Measurements from ENCODE around the gene LY9. TPM values are rescaled to one million over a fixed set of nuclear protein-coding genes. Genes with fewer than 3 reads are reported as not detected.

LY9 gene
- total RNA-seq, 4 donors from 2014 or later, result 0.33 to 2.1 (median 0.63) TPM

DNA sequence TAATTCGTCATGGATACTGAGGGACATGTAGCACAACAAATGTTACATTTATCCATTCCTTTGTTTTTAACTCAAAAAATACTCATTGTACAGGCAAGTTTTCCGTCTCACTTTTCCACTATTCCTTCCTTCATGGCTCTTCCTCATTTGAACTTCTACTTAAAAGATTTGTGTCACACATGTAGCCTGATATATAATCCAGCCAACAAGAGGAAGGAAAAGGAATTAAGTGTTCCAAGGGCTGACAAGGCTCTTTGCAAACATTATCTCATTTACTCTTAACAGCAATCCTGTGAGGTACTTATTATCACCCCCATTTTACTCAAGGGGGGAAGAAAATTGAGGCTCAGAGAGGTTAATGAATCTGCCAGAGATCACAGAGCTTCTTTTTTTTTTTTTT lies 43.8 kb downstream of the LY9 start:
- DNase-seq, result no peak
- intact Hi-C loops (cut with DNase I), result loop anchor here (10.0 kb wide), 1 partner anchor 255 kb away; the partner anchor contains the start of gene KLHDC9
- no peaks in the 10 kb centered on the region for H3K36me3 ChIP-seq
- TF ChIP-seq POLR2A (IDR thresholded peaks at IDR 0.05), result no peak
- TF ChIP-seq CTCF (IDR thresholded peaks at IDR 0.05), result no peak
- H3K4me3 ChIP-seq (replicated peaks in 1 of 3), result no peak overlapping the region
- H3K9me3 ChIP-seq, result no peaks in the 10 kb centered on the region
- H3K4me1 ChIP-seq, result peaks cover 0 to 6% of the 10 kb centered on the region in 2 donors
- no peak overlapping the region for H3K27ac ChIP-seq
- WGBS, 2 donors, result 86 to 88% methylated on average over 2 of the region's 2 CpGs
- no peaks in the 10 kb centered on the region for H3K27me3 ChIP-seq

DNA sequence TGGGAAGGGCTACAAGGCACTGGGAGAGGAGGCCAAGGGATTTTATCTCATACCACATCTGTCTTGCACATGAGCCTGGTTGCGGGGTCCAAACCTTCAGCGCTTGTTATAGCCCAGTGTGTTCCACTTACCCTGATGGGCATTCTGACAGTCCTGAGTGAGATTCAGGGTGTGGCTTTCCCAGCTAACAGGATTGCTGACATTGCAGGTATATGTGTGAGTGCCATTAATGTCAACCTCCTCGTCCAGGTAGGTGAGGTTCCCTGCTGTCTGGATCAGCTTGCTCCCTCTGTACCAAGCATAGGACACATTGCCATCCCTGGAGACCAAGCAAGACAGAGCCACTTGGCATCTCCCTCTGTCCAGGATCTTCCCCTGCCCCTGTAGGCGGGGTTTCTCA lies 45.1 kb downstream of the LY9 start:
- no peaks in the 10 kb centered on the region for H3K36me3 ChIP-seq
- peaks cover 0 to 6% of the 10 kb centered on the region in 2 donors for H3K4me1 ChIP-seq
- intact Hi-C loops (cut with DNase I), result no loop called here
- TF ChIP-seq POLR2A (IDR thresholded peaks at IDR 0.05) (no peak), CTCF (IDR thresholded peaks at IDR 0.05) (no peak)
- no peaks in the 10 kb centered on the region for H3K9me3 ChIP-seq
- no peak overlapping the region for H3K4me3 ChIP-seq (replicated peaks in 1 of 3)
- no peak for DNase-seq
- H3K27ac ChIP-seq, result no peak overlapping the region
- WGBS, 2 donors, result 89% methylated on average over 3 to 4 of the region's 4 CpGs
- H3K27me3 ChIP-seq, result no peaks in the 10 kb centered on the region

DNA sequence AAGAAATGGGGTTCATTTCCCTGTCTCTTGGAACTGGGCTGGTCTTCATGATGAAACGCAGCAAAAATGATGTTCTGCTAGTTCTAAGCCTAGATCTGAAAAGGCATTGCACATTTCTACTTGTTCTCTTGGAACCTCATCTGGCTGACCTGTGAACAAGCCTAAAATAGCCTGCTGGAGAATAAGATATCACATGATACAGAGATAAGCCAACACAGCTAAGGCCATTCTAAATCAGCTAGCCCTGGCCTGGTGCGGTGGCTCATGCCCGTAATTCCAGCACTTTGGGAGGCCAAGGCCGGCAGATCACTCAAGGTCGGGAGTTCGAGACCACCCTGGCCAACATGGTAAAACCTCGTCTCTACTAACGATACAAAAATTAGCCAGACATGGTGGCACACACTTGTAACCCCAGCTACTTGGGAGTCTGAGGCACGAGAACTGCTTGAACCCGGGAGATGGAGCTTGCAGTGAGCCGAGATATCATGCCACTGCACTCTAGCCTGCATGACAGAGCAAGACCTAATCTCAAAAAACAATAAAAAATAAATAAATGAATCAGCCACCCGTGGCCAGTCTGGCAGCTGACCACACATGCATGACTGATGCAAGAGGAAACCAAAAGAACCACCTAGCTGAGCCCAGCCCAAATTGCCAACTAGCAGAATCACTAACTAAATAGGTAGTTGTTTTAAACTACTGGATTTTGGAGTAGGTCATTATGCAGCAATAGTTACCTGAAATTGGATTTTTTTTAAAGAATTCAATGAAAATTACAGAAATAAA lies 48.7 kb downstream of the LY9 start:
- Histone ChIP-seq H3K4me1 (no peaks in the 10 kb centered on the region), H3K27me3 (no peaks in the 10 kb centered on the region), H3K9me3 (no peaks in the 10 kb centered on the region), H3K4me3 (replicated peaks in 1 of 3) (no peak overlapping the region), H3K27ac (no peak overlapping the region), H3K36me3 (no peaks in the 10 kb centered on the region)
- intact Hi-C loops (cut with DNase I), result no loop called here
- TF ChIP-seq POLR2A (IDR thresholded peaks at IDR 0.05), result no peak
- 88 to 93% methylated on average over 12 of the region's 12 CpGs for WGBS, 2 donors
- DNase-seq, result no peak

DNA sequence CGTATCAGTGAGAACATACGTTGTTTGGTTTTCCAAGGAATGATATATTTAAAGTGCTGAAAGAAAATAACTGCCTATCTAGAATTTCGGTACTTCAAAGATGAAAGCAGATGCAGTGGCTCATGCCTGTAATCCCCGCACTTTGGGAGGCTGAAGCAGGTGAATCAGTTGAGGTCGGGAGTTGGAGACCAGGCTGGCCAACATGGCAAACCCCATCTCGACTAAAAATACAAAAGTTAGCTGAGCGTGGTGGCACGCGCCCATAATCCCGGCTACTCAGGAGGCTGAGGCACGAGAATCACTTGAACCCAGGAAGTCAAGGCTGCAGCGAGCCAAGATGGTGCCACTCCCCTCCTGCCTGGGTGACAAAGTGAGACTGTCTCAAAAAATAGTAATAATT lies 50.3 kb downstream of the LY9 start:
- no peaks in the 10 kb centered on the region for H3K4me1 ChIP-seq
- H3K9me3 ChIP-seq, result no peaks in the 10 kb centered on the region
- DNase-seq, result no peak
- H3K4me3 ChIP-seq (replicated peaks in 1 of 3), result no peak overlapping the region
- no peaks in the 10 kb centered on the region for H3K36me3 ChIP-seq
- intact Hi-C loops (cut with DNase I), result no loop called here
- TF ChIP-seq POLR2A (IDR thresholded peaks at IDR 0.05) (no peak), CTCF (IDR thresholded peaks at IDR 0.05) (no peak)
- WGBS, 2 donors, result 87 to 90% methylated on average over 12 of the region's 12 CpGs
- H3K27me3 ChIP-seq, result no peaks in the 10 kb centered on the region
- no peak overlapping the region for H3K27ac ChIP-seq

DNA sequence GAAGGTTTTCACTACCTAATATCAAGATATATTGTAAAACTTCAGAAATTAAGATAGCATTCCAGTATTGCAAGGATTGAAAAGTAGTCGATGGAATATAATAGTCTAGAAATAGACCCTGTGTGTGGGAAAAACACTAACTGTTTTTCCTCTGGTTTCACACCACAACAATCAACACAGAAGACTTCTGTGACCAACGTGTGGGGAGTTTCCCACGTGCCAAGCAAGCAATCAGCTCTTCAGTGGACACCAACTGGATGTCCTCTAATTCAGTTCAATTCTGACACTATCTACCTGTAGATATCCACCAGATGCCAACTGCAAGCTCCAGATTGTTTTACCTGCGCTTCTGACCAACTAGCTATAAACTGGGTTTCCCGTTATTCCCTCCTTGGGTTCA lies 54.6 kb downstream of the LY9 start:
- 85 to 86% methylated on average over 5 of the region's 5 CpGs for WGBS, 2 donors
- Histone ChIP-seq H3K9me3 (no peaks in the 10 kb centered on the region), H3K4me1 (no peaks in the 10 kb centered on the region), H3K27ac (no peak overlapping the region), H3K36me3 (no peaks in the 10 kb centered on the region), H3K27me3 (no peaks in the 10 kb centered on the region), H3K4me3 (replicated peaks in 1 of 3) (no peak overlapping the region)
- DNase-seq, result no peak
- TF ChIP-seq POLR2A (IDR thresholded peaks at IDR 0.05) (no peak), CTCF (IDR thresholded peaks at IDR 0.05) (no peak)
- intact Hi-C loops (cut with DNase I), result no loop called here

All from thyroid gland (tissue), 4 donors.